Measurements from ENCODE around the gene TTC17. TPM values are rescaled to one million over a fixed set of nuclear protein-coding genes. Genes with fewer than 3 reads are reported as not detected.
"Not testable (repeated sequence)": the region's sequence is repeated elsewhere in the genome, so short reads cannot be mapped to it uniquely, and the experiment has no call there.

Gene TTC17
- total RNA-seq, 1 experiment from 2014 or later: 175 TPM

DNA sequence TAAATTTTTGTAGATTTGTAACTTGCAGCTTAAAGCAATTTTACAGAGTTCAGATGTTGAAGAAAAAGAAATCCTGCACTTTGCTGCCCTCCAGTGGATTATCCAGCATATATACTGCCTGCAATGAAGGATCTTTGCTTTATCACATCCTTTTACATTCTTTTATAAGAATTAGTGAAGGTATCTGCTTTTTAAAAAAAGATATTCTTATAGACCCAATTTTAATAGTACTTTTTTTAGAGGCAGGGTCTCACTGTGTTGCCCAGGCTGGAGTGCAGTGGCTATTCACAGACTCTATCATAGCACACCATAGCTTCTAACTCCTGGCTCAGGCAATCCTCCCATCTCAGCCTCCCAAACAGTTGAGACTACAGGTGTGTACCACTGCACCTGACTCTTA, 60.7 kb downstream of the TTC17 start:
- intact Hi-C loops (cut with micrococcal nuclease; ENCODE audit: unreplicated experiment): loop anchor here (1.0 kb wide), 2 partner anchors 12 to 136 kb away; no protein-coding TSS in a partner anchor
- no peaks in the 10 kb centered on the region for H3K9me3 ChIP-seq (ENCODE audit: low read depth, low read length, poor library complexity, severe bottlenecking)
- BruUV-seq (replicated peaks): no TSS peak
- ChIA-PET CTCF (interaction anchor here (0.6 to 1.0 kb wide), 5 partner anchors 10 to 847 kb away, joined by 3 read pairs; no protein-coding TSS in a partner anchor), POLR2A (ENCODE audit: low non-redundant PET) (no interaction called here)
- TF ChIP-seq EZH2 (IDR thresholded peaks at IDR 0.05; ENCODE audit: borderline replicate concordance, low read depth, low read length, poor library complexity, severe bottlenecking): no peak
- TF ChIP-seq, protein P1, sequence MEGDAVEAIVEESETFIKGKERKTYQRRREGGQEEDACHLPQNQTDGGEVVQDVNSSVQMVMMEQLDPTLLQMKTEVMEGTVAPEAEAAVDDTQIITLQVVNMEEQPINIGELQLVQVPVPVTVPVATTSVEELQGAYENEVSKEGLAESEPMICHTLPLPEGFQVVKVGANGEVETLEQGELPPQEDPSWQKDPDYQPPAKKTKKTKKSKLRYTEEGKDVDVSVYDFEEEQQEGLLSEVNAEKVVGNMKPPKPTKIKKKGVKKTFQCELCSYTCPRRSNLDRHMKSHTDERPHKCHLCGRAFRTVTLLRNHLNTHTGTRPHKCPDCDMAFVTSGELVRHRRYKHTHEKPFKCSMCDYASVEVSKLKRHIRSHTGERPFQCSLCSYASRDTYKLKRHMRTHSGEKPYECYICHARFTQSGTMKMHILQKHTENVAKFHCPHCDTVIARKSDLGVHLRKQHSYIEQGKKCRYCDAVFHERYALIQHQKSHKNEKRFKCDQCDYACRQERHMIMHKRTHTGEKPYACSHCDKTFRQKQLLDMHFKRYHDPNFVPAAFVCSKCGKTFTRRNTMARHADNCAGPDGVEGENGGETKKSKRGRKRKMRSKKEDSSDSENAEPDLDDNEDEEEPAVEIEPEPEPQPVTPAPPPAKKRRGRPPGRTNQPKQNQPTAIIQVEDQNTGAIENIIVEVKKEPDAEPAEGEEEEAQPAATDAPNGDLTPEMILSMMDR (conservative IDR thresholded peaks at IDR 0.05; ENCODE audit: low read depth, low read length): peak; percentile 98
- no peaks in the 10 kb centered on the region for H3K4me1 ChIP-seq (ENCODE audit: insufficient read depth, low read length, poor library complexity, severe bottlenecking)
- DNase-seq (ENCODE audit: low spot score): peak; percentile 79
- H3K27ac ChIP-seq (ENCODE audit: low read depth, low read length, poor library complexity, severe bottlenecking): no peak overlapping the region
- H3K4me3 ChIP-seq (ENCODE audit: low read depth, low read length, poor library complexity, severe bottlenecking): no peak overlapping the region
- H3K36me3 ChIP-seq (ENCODE audit: insufficient read depth, low read length, poor library complexity, severe bottlenecking): peaks cover 47% of the 10 kb centered on the region
- H3K27me3 ChIP-seq (replicated peaks; ENCODE audit: insufficient read depth, low read depth, low read length, poor library complexity): no peaks in the 10 kb centered on the region

DNA sequence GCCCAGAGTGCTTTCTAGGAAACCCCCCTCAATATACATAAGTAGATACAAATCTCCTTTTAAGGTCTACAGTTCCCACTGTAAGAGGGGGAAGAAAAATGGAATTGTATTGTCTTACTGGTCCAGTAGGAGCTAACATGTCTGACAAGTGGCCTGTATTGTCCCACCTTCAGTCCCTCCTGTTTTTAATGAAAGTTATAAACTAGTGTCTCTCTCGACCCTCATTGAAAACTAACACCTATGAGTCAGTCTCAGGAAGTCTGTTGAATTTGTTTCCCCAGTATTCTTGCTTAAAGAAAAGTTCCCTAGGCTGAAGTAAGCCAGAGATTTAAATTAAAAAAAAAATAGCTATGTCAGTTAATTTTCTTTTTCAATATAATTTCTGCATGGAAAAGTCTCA, 69.3 kb downstream of the TTC17 start:
- no peak overlapping the region for H3K4me3 ChIP-seq (ENCODE audit: low read depth, low read length, poor library complexity, severe bottlenecking)
- intact Hi-C loops (cut with micrococcal nuclease; ENCODE audit: unreplicated experiment): loop anchor here (2.0 kb wide), 1 partner anchor 15 kb away; no protein-coding TSS in a partner anchor
- DNase-seq (ENCODE audit: low spot score): no peak
- H3K4me1 ChIP-seq (ENCODE audit: insufficient read depth, low read length, poor library complexity, severe bottlenecking): no peaks in the 10 kb centered on the region
- no peak overlapping the region for H3K27ac ChIP-seq (ENCODE audit: low read depth, low read length, poor library complexity, severe bottlenecking)
- no peaks in the 10 kb centered on the region for H3K9me3 ChIP-seq (ENCODE audit: low read depth, low read length, poor library complexity, severe bottlenecking)
- BruUV-seq (replicated peaks): no TSS peak
- ChIA-PET POLR2A (ENCODE audit: low non-redundant PET) (interaction anchor here (0.5 kb wide), 1 partner anchor 789 kb away, joined by 3 read pairs; no protein-coding TSS in a partner anchor), CTCF (interaction anchor here (0.6 kb wide), 1 partner anchor 13 kb away, joined by 3 read pairs; no protein-coding TSS in a partner anchor)
- H3K27me3 ChIP-seq (replicated peaks; ENCODE audit: insufficient read depth, low read depth, low read length, poor library complexity): no peaks in the 10 kb centered on the region
- TF ChIP-seq, protein P1 (conservative IDR thresholded peaks at IDR 0.05; ENCODE audit: low read depth, low read length): no peak
- no peak for TF ChIP-seq EZH2 (IDR thresholded peaks at IDR 0.05; ENCODE audit: borderline replicate concordance, low read depth, low read length, poor library complexity, severe bottlenecking)
- H3K36me3 ChIP-seq (ENCODE audit: insufficient read depth, low read length, poor library complexity, severe bottlenecking): peaks cover 5% of the 10 kb centered on the region

DNA sequence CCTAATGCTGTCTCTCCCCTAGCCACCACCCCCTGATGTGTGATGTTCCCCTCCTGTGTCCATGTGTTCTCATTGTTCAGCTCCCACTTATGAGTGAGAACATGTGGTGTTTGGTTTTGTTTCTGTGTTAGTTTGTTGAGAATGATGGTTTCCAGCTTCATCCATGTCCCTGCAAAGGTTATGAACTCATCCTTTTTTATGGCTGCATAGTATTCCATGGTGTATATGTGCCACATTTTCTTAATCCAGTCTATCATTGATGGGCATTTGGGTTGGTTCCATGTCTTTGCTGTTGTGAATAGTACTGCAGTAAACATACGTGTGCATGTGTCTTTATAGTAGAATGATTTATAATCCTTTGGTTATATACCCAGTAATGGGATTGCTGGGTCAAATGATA, 72.2 kb downstream of the TTC17 start:
- CTCF ChIA-PET: not testable (repeated sequence)

DNA sequence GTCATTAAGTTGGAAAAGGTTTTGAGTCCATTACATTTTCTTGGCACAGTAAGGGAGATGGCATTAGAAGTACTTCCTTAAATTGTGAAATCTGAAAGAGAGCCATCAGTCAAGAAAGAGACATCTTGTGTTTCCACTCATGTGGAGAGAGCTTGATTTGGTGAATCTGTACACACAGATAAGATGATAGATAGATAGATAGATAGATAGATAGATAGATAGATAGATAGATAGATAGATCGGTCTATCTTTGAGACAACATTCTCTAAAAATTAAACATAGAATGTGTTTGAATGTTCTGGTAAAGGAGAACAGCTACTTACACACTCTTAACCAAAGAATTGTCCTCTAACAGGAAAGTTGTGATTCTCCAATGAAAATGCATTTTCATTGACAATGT, 76.2 kb downstream of the TTC17 start:
- H3K36me3 ChIP-seq (ENCODE audit: insufficient read depth, low read length, poor library complexity, severe bottlenecking): peaks cover 29% of the 10 kb centered on the region
- CTCF ChIA-PET: no interaction called here
- TF ChIP-seq EZH2 (IDR thresholded peaks at IDR 0.05; ENCODE audit: borderline replicate concordance, low read depth, low read length, poor library complexity, severe bottlenecking): no peak
- BruUV-seq (replicated peaks): no TSS peak
- H3K27ac ChIP-seq (ENCODE audit: low read depth, low read length, poor library complexity, severe bottlenecking): no peak overlapping the region
- no peak for DNase-seq (ENCODE audit: low spot score)
- H3K4me1 ChIP-seq (ENCODE audit: insufficient read depth, low read length, poor library complexity, severe bottlenecking): no peaks in the 10 kb centered on the region
- intact Hi-C loops (cut with micrococcal nuclease; ENCODE audit: unreplicated experiment): no loop called here
- no peak overlapping the region for H3K4me3 ChIP-seq (ENCODE audit: low read depth, low read length, poor library complexity, severe bottlenecking)
- POLR2A ChIA-PET (ENCODE audit: low non-redundant PET): no interaction called here
- no peaks in the 10 kb centered on the region for H3K27me3 ChIP-seq (replicated peaks; ENCODE audit: insufficient read depth, low read depth, low read length, poor library complexity)
- no peaks in the 10 kb centered on the region for H3K9me3 ChIP-seq (ENCODE audit: low read depth, low read length, poor library complexity, severe bottlenecking)

More for the DNA sequence above, 72.2 kb downstream of the TTC17 start:
- DNase-seq (ENCODE audit: low spot score); BruUV-seq (replicated peaks); H3K27me3 ChIP-seq (replicated peaks; ENCODE audit: insufficient read depth, low read depth, low read length, poor library complexity); POLR2A ChIA-PET (ENCODE audit: low non-redundant PET); H3K36me3 ChIP-seq (ENCODE audit: insufficient read depth, low read length, poor library complexity, severe bottlenecking); H3K4me1 ChIP-seq (ENCODE audit: insufficient read depth, low read length, poor library complexity, severe bottlenecking); H3K9me3 ChIP-seq (ENCODE audit: low read depth, low read length, poor library complexity, severe bottlenecking); H3K27ac ChIP-seq (ENCODE audit: low read depth, low read length, poor library complexity, severe bottlenecking); H3K4me3 ChIP-seq (ENCODE audit: low read depth, low read length, poor library complexity, severe bottlenecking): not testable (repeated sequence)
- intact Hi-C loops (cut with micrococcal nuclease; ENCODE audit: unreplicated experiment): loop anchor here (1.0 kb wide), 1 partner anchor 12 kb away; no protein-coding TSS in a partner anchor

Measured in A673 (cell line).